ENCODE data around the gene FCRL4. TPM values are rescaled to one million over a fixed set of nuclear protein-coding genes. Genes with fewer than 3 reads are reported as not detected.

FCRL4 gene
- total and polyA plus RNA-seq, 2 of the 4 experiments (the other 2 are of a cell fraction) = not detected

GRCh38 chr1:157584503-157584902, 13.4 kb downstream of the FCRL4 start:
- Histone ChIP-seq H2BK120ac (ENCODE audit: low read depth, low read length) (no peak overlapping the region), H2AK9ac (replicated peaks; ENCODE audit: low read depth, low read length, poor library complexity) (no peak overlapping the region), H3K36me3 (ENCODE audit: control insufficient read depth, insufficient read depth, low read length) (no peaks in the 10 kb centered on the region), H3K9me1 (ENCODE audit: insufficient read depth, low read length) (no peaks in the 10 kb centered on the region), H3K79me1 (ENCODE audit: low read depth in 1 of 2, low read length in 2 of 2) (no peaks in the 10 kb centered on the region), H4K5ac (ENCODE audit: low read depth, low read length) (no peak overlapping the region), H3K27me3 (ENCODE audit: control insufficient read depth, insufficient read depth, low read length) (no peaks in the 10 kb centered on the region), H3K18ac (ENCODE audit: low read depth, low read length) (no peak overlapping the region), H2BK15ac (ENCODE audit: low read depth, low read length) (no peak overlapping the region), H3K4me3 (ENCODE audit: insufficient read depth, low read depth, low read length) (no peak overlapping the region), H2BK20ac (ENCODE audit: low read depth, low read length) (no peak overlapping the region), H3K14ac (replicated peaks; ENCODE audit: low read depth, low read length) (no peak overlapping the region), H3K4me1 (ENCODE audit: control insufficient read depth, insufficient read depth, low read length) (no peaks in the 10 kb centered on the region), H3K56ac (ENCODE audit: extremely low read depth, insufficient read depth, low read length) (no peak overlapping the region), H4K20me1 (ENCODE audit: insufficient read depth, low read length) (no peaks in the 10 kb centered on the region), H3K23ac (ENCODE audit: low read depth, low read length) (no peak overlapping the region), H4K8ac (ENCODE audit: low read depth in 2 of 2, low read length in 2 of 2) (no peak overlapping the region), H3K27ac (ENCODE audit: insufficient read depth, low read length) (no peak overlapping the region), H3K9ac (ENCODE audit: low read depth, low read length) (no peak overlapping the region), H3K4ac (ENCODE audit: low read depth, low read length) (no peak overlapping the region), H3K4me2 (ENCODE audit: low read depth, low read length) (no peak overlapping the region), H3K9me3 (ENCODE audit: control insufficient read depth, insufficient read depth, low read length) (no peaks in the 10 kb centered on the region), H2BK5ac (ENCODE audit: low read depth, low read length, poor library complexity, severe bottlenecking) (no peak overlapping the region), H2AFZ (replicated peaks; ENCODE audit: low read length, poor library complexity) (no peak overlapping the region), H2AK5ac (ENCODE audit: low read depth, low read length) (no peak overlapping the region), H4K91ac (ENCODE audit: insufficient read depth, low read depth, low read length) (no peak overlapping the region)
- TF ChIP-seq RFX5 (IDR thresholded peaks at IDR 0.05; ENCODE audit: low read depth, low read length) = no peak
- TF ChIP-seq NFE2L2 (IDR thresholded peaks at IDR 0.05; ENCODE audit: low read depth, low read length) = no peak
- TF ChIP-seq SMC3 (IDR thresholded peaks at IDR 0.05; ENCODE audit: low read depth, low read length) = no peak
- no peak for TF ChIP-seq FOS (IDR thresholded peaks at IDR 0.05; ENCODE audit: low read depth, low read length)
- no peak for TF ChIP-seq RCOR1 (IDR thresholded peaks at IDR 0.05; ENCODE audit: insufficient replicate concordance, low read length)
- no peak for TF ChIP-seq CEBPB (IDR thresholded peaks at IDR 0.05; ENCODE audit: low read depth, low read length)
- no peak for TF ChIP-seq BHLHE40 (IDR thresholded peaks at IDR 0.05; ENCODE audit: low read depth, low read length)
- no peak for TF ChIP-seq MAZ (IDR thresholded peaks at IDR 0.05; ENCODE audit: borderline replicate concordance, low read depth, low read length)
- TF ChIP-seq POLR2A (IDR thresholded peaks at IDR 0.05; ENCODE audit: low read depth, low read length) = no peak
- no peak for TF ChIP-seq ELK1 (IDR thresholded peaks at IDR 0.05; ENCODE audit: borderline replicate concordance, low read depth, low read length)
- dilution Hi-C loops (cut with HindIII; ENCODE audit: low sequenced_read_pairs, unreplicated experiment) (no loop called here), intact Hi-C loops (cut with micrococcal nuclease) (loop anchor here (5.0 kb wide), 1 partner anchor 363 kb away; no protein-coding TSS in a partner anchor), in situ Hi-C loops (cut with MboI; ENCODE audit: low sequenced_read_pairs) (no loop called here)
- 86% methylated on average over 2 of the region's 3 CpGs; no CpG with 5 or more reads in 1 of the 2 experiments for WGBS, 2 experiments (ENCODE audit: extremely low coverage in 2 of 2, insufficient read length in 1 of 2)
- CTCF ChIA-PET = interaction anchor here (1.1 kb wide), 1 partner anchor 28 kb away, joined by 4 read pairs; no protein-coding TSS in a partner anchor
- ATAC-seq (ENCODE audit: low read depth) = no peak
- POLR2A ChIA-PET (ENCODE audit: unreplicated experiment) = no interaction called here
- BruUV-seq (replicated peaks) = no TSS peak
- no peak for DNase-seq

All from IMR-90 (cell line).